Muscle layer of colon (tissue), 2 donors: ENCODE data around the gene ZYG11B.
A peak's percentile ranks its signal among the peaks of the same experiment; 100 is the strongest.
"Not testable (repeated sequence)": the region's sequence is repeated elsewhere in the genome, so short reads cannot be mapped to it uniquely, and the experiment has no call there.

Experiments
- H3K27ac ChIP-seq: one replicate; pipeline ENCODE4 v1.7.0; 2013; ENCODE audit warnings: low read depth, mild to moderate bottlenecking, low read length, moderate library complexity
- H3K27me3 ChIP-seq, 2 donors: one replicate each; pipeline ENCODE4 v1.7.0; 2013; ENCODE audit warnings: low read length in 2 of 2, mild to moderate bottlenecking in 2 of 2; ENCODE audit not compliant: insufficient read depth in 2 of 2, control insufficient read depth in 1 of 2
- H3K36me3 ChIP-seq: one replicate; pipeline ENCODE4 v1.7.0; 2013; ENCODE audit warnings: mild to moderate bottlenecking, low read length; ENCODE audit not compliant: insufficient read depth
- H3K4me1 ChIP-seq: one replicate; pipeline ENCODE4 v1.7.0; 2013; ENCODE audit warnings: mild to moderate bottlenecking, low read length; ENCODE audit not compliant: insufficient read depth
- H3K4me3 ChIP-seq, 2 donors: one replicate each; pipeline ENCODE4 v1.7.0; 2013; ENCODE audit warnings: low read length in 2 of 2, low read depth in 1 of 2, mild to moderate bottlenecking in 1 of 2, moderate library complexity in 1 of 2
- H3K9ac ChIP-seq: one replicate; pipeline ENCODE4 v1.7.0; 2013; ENCODE audit warnings: low read length
- H3K9me3 ChIP-seq: one replicate; pipeline ENCODE4 v1.7.0; 2013; ENCODE audit warnings: mild to moderate bottlenecking, low read length
- donor health status: abdominal sarcoma.
- donor health status: Adenocarcinoma of cecum.

ZYG11B gene

GRCh38 chr1:52692697-52693096 is 33.6 kb upstream of the ZYG11B start:
- no peak overlapping the region for H3K27ac ChIP-seq
- H3K9me3 ChIP-seq = no peaks in the 10 kb centered on the region
- no peak overlapping the region for H3K4me3 ChIP-seq
- H3K9ac ChIP-seq = no peak overlapping the region
- peaks cover 4% of the 10 kb centered on the region for H3K4me1 ChIP-seq
- no peaks in the 10 kb centered on the region for H3K27me3 ChIP-seq
- peaks cover 14% of the 10 kb centered on the region for H3K36me3 ChIP-seq

GRCh38 chr1:52693351-52693750 is 32.9 kb upstream of the ZYG11B start:
- H3K4me1 ChIP-seq, H3K9ac ChIP-seq, H3K27me3 ChIP-seq, H3K27ac ChIP-seq, H3K4me3 ChIP-seq, H3K9me3 ChIP-seq: not testable (repeated sequence)
- peaks cover 11% of the 10 kb centered on the region for H3K36me3 ChIP-seq

GRCh38 chr1:52693843-52694242 is 32.4 kb upstream of the ZYG11B start:
- H3K27me3 ChIP-seq = no peaks in the 10 kb centered on the region
- H3K9ac ChIP-seq = no peak overlapping the region
- peaks cover 11% of the 10 kb centered on the region for H3K36me3 ChIP-seq
- no peak overlapping the region for H3K4me3 ChIP-seq
- no peak overlapping the region for H3K27ac ChIP-seq
- H3K9me3 ChIP-seq = no peaks in the 10 kb centered on the region
- H3K4me1 ChIP-seq = peaks cover 8% of the 10 kb centered on the region

- no peak overlapping the region for H3K4me3 ChIP-seq
- no peaks in the 10 kb centered on the region for H3K9me3 ChIP-seq
- H3K4me1 ChIP-seq = peaks cover 8% of the 10 kb centered on the region
- no peak overlapping the region for H3K27ac ChIP-seq
- H3K27me3 ChIP-seq = no peaks in the 10 kb centered on the region
- peaks cover 11% of the 10 kb centered on the region for H3K36me3 ChIP-seq
- H3K9ac ChIP-seq = no peak overlapping the region
Observed at GRCh38 chr1:52695627-52696026, 30.6 kb upstream of the ZYG11B start.

- H3K4me1 ChIP-seq = peaks cover 12% of the 10 kb centered on the region
- H3K4me3 ChIP-seq = peak within 1 kb of the TSS; percentile 63 to 68
- H3K27me3 ChIP-seq = no peaks in the 10 kb centered on the region
- H3K36me3 ChIP-seq = no peaks in the 10 kb centered on the region
- peak within 1 kb of the TSS; percentile 35 for H3K9ac ChIP-seq
- H3K9me3 ChIP-seq = no peaks in the 10 kb centered on the region
- peak within 1 kb of the TSS; percentile 86 for H3K27ac ChIP-seq
Observed at GRCh38 chr1:52697795-52698674, 28.2 kb upstream of the ZYG11B start, which contains the start of gene COA7. Gene COA7, minus strand, starts transcription at chr1:52698347. Its CDS starts 21 bp downstream, at chr1:52698326.

- Histone ChIP-seq H3K9ac (peak overlapping the region; percentile 82), H3K4me3 (peak overlapping the region; percentile 22 to 86), H3K4me1 (peaks cover 24% of the 10 kb centered on the region), H3K9me3 (no peaks in the 10 kb centered on the region), H3K36me3 (no peaks in the 10 kb centered on the region), H3K27me3 (no peaks in the 10 kb centered on the region), H3K27ac (peak overlapping the region; percentile 85)
Observed at GRCh38 chr1:52702886-52703787, 23.1 kb upstream of the ZYG11B start.

- Histone ChIP-seq H3K27me3 (no peaks in the 10 kb centered on the region), H3K9me3 (no peaks in the 10 kb centered on the region), H3K4me3 (no peak overlapping the region), H3K9ac (no peak overlapping the region), H3K27ac (no peak overlapping the region), H3K36me3 (no peaks in the 10 kb centered on the region), H3K4me1 (peaks cover 39% of the 10 kb centered on the region)
Observed at GRCh38 chr1:52706136-52706670, 20.1 kb upstream of the ZYG11B start.

- Histone ChIP-seq H3K9ac (no peak overlapping the region), H3K9me3 (no peaks in the 10 kb centered on the region), H3K27me3 (no peaks in the 10 kb centered on the region), H3K4me3 (no peak overlapping the region), H3K27ac (no peak overlapping the region), H3K36me3 (no peaks in the 10 kb centered on the region), H3K4me1 (peaks cover 39% of the 10 kb centered on the region)
Observed at GRCh38 chr1:52706941-52707926, 19.0 kb upstream of the ZYG11B start.

GRCh38 chr1:52707927-52708655 is 18.2 kb upstream of the ZYG11B start:
- Histone ChIP-seq H3K9me3 (no peaks in the 10 kb centered on the region), H3K27me3 (no peaks in the 10 kb centered on the region), H3K27ac (peak overlapping the region; percentile 16), H3K36me3 (no peaks in the 10 kb centered on the region), H3K4me3 (no peak overlapping the region), H3K4me1 (peaks cover 39% of the 10 kb centered on the region), H3K9ac (no peak overlapping the region)

- Histone ChIP-seq H3K9ac (no peak overlapping the region), H3K9me3 (no peaks in the 10 kb centered on the region), H3K27me3 (no peaks in the 10 kb centered on the region), H3K36me3 (no peaks in the 10 kb centered on the region), H3K4me3 (no peak overlapping the region), H3K4me1 (peaks cover 35% of the 10 kb centered on the region), H3K27ac (peak overlapping the region; percentile 61)
Observed at GRCh38 chr1:52709016-52709415, 17.2 kb upstream of the ZYG11B start.
